ENCODE data around the gene TFR2. TPM values are rescaled to one million over a fixed set of nuclear protein-coding genes. Genes with fewer than 3 reads are reported as not detected.

The TFR2 gene
- total and polyA plus RNA-seq, 2 of the 13 experiments (the other 11 are each of a cell fraction or from before 2014, with no cell fraction given) = 36.9 to 64.2 TPM

DNA sequence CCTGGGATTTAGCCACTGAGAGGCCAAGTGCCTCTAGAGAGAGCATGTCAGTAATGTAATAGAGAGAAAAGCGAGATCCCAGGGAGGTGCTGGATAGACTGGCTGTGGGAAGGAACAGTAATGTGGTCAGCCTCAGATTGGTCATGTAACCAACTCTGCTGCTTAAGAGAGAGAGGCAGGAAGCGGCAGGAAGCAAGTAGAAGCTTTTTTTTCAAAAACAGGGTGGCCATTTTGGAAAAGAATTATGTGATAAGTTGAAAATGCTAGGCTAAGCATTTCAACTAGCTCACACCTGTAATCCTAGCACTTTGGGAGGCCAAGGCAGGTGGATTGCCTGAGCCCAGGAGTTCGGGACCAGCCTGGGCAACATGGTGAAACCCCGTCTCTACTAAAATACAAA lies 42.9 kb downstream of the TFR2 start:
- intact Hi-C loops (cut with micrococcal nuclease; ENCODE audit: unreplicated experiment) (no loop called here), in situ Hi-C loops (cut with HindIII; ENCODE audit: extremely low pct_ligation_motif_present, low pct_unique_long_range_greater_than_20kb) (no loop called here)
- POLR2A ChIA-PET = interaction anchor here (1.4 to 3.3 kb wide), 2 partner anchors 12 to 14 kb away, joined by 3 to 19 read pairs; partner anchors contain the start of genes FBXO24, LRCH4 and MOSPD3
- peaks cover 44% of the 10 kb centered on the region for H3K4me1 ChIP-seq (ENCODE audit: insufficient read depth, low read length)
- no peak overlapping the region for H3K9ac ChIP-seq (ENCODE audit: insufficient read depth, low read depth, low read length)
- WGBS (ENCODE audit: low lambda C conversion rate) = 76% methylated on average over 4 of the region's 4 CpGs
- ATAC-seq (no peak), DNase-seq (ENCODE audit: low spot score) (no peak), FAIRE-seq (no peak)
- H3K4me2 ChIP-seq (ENCODE audit: low read depth, low read length) = no peak overlapping the region
- H3K79me2 ChIP-seq (ENCODE audit: insufficient read depth, low read length) = no peaks in the 10 kb centered on the region
- H3K9me3 ChIP-seq (ENCODE audit: low read length) = no peaks in the 10 kb centered on the region
- no peak overlapping the region for H3K27ac ChIP-seq (ENCODE audit: extremely low read length, insufficient read depth, low read length)
- H3K27me3 ChIP-seq (ENCODE audit: control insufficient read depth in 1 of 2, insufficient read depth in 2 of 2, low read length in 2 of 2) = peaks cover 2 to 9% of the 10 kb centered on the region in 2 experiments; a peak in 1 of 5 replicates
- H2AFZ ChIP-seq (ENCODE audit: low read length) = no peak overlapping the region
- BruUV-seq (replicated peaks) = no TSS peak
- TF ChIP-seq ZNF101 (CRISPR knock-in tag; IDR thresholded peaks at IDR 0.05; ENCODE audit: borderline replicate concordance, low read depth) (no peak), MAFK (conservative IDR thresholded peaks at IDR 0.05 in 1 of 2, IDR thresholded peaks at IDR 0.05 in 1 of 2; ENCODE audit: low read length in 2 of 2) (peak; percentile 25 to 51; a peak in 2 of 4 replicates), DR1 (CRISPR knock-in tag; IDR thresholded peaks at IDR 0.05) (no peak)
- CTCF ChIA-PET (ENCODE audit: low intra/inter-chr PET ratio, low total read pairs) = no interaction called here
- no peak overlapping the region for H3K4me3 ChIP-seq (replicated peaks in 1 of 3; ENCODE audit: insufficient read depth in 1 of 3, low read depth in 2 of 3, low read length in 3 of 3)
- H4K20me1 ChIP-seq (ENCODE audit: insufficient read depth, low read length) = no peaks in the 10 kb centered on the region
- no peaks in the 10 kb centered on the region for H3K36me3 ChIP-seq (replicated peaks in 1 of 2; ENCODE audit: control insufficient read depth in 1 of 2, insufficient read depth in 2 of 2, low read length in 2 of 2)

DNA sequence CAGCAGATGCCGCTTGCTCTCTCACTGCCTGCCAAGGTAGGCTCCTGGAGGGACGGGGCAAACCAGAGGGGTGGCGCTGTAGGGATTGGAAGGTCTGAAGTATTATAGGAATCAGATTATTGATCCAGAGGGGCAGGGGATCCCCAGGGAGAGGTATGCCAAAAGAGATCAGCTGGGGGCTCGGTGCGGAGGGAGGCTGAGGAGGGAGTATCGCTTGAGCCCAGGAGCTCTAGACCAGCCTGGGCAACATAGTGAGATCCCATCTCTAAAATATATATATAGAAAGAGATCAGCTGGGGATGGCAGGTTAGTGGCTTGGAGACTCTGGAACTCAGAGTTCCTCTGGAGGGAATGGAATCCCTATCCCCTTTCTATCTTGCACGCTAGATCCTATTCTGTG lies 46.2 kb downstream of the TFR2 start:
- POLR2A ChIA-PET = interaction anchor here (1.6 kb wide), 1 partner anchor 9 kb away, joined by 8 read pairs; the partner anchor contains the start of genes FBXO24 and LRCH4
- in situ Hi-C loops (cut with HindIII; ENCODE audit: extremely low pct_ligation_motif_present, low pct_unique_long_range_greater_than_20kb) = no loop called here
- no peak for TF ChIP-seq ZNF441 (CRISPR knock-in tag; IDR thresholded peaks at IDR 0.05; ENCODE audit: borderline replicate concordance)
- TF ChIP-seq ZNF317 (CRISPR knock-in tag; IDR thresholded peaks at IDR 0.05) = no peak
- TF ChIP-seq, protein P1, sequence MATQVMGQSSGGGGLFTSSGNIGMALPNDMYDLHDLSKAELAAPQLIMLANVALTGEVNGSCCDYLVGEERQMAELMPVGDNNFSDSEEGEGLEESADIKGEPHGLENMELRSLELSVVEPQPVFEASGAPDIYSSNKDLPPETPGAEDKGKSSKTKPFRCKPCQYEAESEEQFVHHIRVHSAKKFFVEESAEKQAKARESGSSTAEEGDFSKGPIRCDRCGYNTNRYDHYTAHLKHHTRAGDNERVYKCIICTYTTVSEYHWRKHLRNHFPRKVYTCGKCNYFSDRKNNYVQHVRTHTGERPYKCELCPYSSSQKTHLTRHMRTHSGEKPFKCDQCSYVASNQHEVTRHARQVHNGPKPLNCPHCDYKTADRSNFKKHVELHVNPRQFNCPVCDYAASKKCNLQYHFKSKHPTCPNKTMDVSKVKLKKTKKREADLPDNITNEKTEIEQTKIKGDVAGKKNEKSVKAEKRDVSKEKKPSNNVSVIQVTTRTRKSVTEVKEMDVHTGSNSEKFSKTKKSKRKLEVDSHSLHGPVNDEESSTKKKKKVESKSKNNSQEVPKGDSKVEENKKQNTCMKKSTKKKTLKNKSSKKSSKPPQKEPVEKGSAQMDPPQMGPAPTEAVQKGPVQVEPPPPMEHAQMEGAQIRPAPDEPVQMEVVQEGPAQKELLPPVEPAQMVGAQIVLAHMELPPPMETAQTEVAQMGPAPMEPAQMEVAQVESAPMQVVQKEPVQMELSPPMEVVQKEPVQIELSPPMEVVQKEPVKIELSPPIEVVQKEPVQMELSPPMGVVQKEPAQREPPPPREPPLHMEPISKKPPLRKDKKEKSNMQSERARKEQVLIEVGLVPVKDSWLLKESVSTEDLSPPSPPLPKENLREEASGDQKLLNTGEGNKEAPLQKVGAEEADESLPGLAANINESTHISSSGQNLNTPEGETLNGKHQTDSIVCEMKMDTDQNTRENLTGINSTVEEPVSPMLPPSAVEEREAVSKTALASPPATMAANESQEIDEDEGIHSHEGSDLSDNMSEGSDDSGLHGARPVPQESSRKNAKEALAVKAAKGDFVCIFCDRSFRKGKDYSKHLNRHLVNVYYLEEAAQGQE (IDR thresholded peaks at IDR 0.05; ENCODE audit: borderline replicate concordance in 1 of 2, low read depth in 1 of 2, low read length in 2 of 2) = no peak
- TF ChIP-seq, protein P2, sequence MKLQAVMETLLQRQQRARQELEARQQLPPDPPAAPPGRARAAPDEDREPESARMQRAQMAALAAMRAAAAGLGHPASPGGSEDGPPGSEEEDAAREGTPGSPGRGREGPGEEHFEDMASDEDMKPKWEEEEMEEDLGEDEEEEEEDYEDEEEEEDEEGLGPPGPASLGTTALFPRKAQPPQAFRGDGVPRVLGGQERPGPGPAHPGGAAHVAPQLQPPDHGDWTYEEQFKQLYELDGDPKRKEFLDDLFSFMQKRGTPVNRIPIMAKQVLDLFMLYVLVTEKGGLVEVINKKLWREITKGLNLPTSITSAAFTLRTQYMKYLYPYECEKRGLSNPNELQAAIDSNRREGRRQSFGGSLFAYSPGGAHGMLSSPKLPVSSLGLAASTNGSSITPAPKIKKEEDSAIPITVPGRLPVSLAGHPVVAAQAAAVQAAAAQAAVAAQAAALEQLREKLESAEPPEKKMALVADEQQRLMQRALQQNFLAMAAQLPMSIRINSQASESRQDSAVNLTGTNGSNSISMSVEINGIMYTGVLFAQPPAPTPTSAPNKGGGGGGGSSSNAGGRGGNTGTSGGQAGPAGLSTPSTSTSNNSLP (IDR thresholded peaks at IDR 0.05; ENCODE audit: low read depth, low read length) = no peak
- no peak for TF ChIP-seq ATF1 (CRISPR knock-in tag; IDR thresholded peaks at IDR 0.05)

More for the DNA sequence above, 46.2 kb downstream of the TFR2 start:
- Histone ChIP-seq H3K9me3 (ENCODE audit: low read length) (no peaks in the 10 kb centered on the region), H2AFZ (ENCODE audit: low read length) (no peak overlapping the region), H3K9ac (ENCODE audit: insufficient read depth, low read depth, low read length) (no peak overlapping the region), H4K20me1 (ENCODE audit: insufficient read depth, low read length) (no peaks in the 10 kb centered on the region), H3K79me2 (ENCODE audit: insufficient read depth, low read length) (no peaks in the 10 kb centered on the region), H3K4me2 (ENCODE audit: low read depth, low read length) (no peak overlapping the region), H3K4me1 (ENCODE audit: insufficient read depth, low read length) (peaks cover 23% of the 10 kb centered on the region), H3K36me3 (replicated peaks in 1 of 2; ENCODE audit: control insufficient read depth in 1 of 2, insufficient read depth in 2 of 2, low read length in 2 of 2) (no peaks in the 10 kb centered on the region), H3K4me3 (replicated peaks in 1 of 3; ENCODE audit: insufficient read depth in 1 of 3, low read depth in 2 of 3, low read length in 3 of 3) (no peak overlapping the region), H3K27ac (ENCODE audit: extremely low read length, insufficient read depth, low read length) (no peak overlapping the region), H3K27me3 (ENCODE audit: control insufficient read depth in 1 of 2, insufficient read depth in 2 of 2, low read length in 2 of 2) (peaks cover 2 to 17% of the 10 kb centered on the region in 2 experiments; a peak in 3 of 5 replicates)
- WGBS (ENCODE audit: low lambda C conversion rate) = 69% methylated on average over 7 of the region's 7 CpGs
- no TSS peak for BruUV-seq (replicated peaks)
- FAIRE-seq (no peak), ATAC-seq (no peak), DNase-seq (ENCODE audit: low spot score) (no peak)
- intact Hi-C loops (cut with micrococcal nuclease; ENCODE audit: unreplicated experiment) = no loop called here
- CTCF ChIA-PET (ENCODE audit: low intra/inter-chr PET ratio, low total read pairs) = no interaction called here
